A549 (cell line): ENCODE data around the gene AGRN. TPM values are rescaled to one million over a fixed set of nuclear protein-coding genes. Genes with fewer than 3 reads are reported as not detected.

Experiments
- ATAC-seq, 2 experiments: fragments of 200-7000 bp in 1 of 2; fragments of >200 bp in 1 of 2; cut with Nextera tagmentation in 1 of 2; cut with Tn5 transposase in 1 of 2; 3 replicates each; pipeline versions ENCODE4 v1.8.0 to v1.9.1; 2018 to 2020; ENCODE audit warnings: mild to moderate bottlenecking in 1 of 2, moderate library complexity in 1 of 2
- CTCF ChIA-PET: fragments of 300-600 bp; sonication (Branson Sonifier 250); formaldehyde crosslinking; extraction: SDS; loops from one replicate; lab custom pipeline; 2021; ENCODE audit warnings: antibody characterized with exemption, inconsistent platforms; lab: Yijun Ruan, JAX
- POLR2A ChIA-PET: fragments of 350-600 bp; formaldehyde crosslinking; extraction: SDS; loops from one replicate; lab custom pipeline; 2021; ENCODE audit warnings: antibody characterized with exemption, inconsistent platforms; lab: Yijun Ruan, JAX
- DNase-seq, 2 experiments: peaks; one replicate each; pipeline versions ENCODE4 v3.0.0 to v3.0.0-alpha.2; 2011 to 2016; ENCODE audit warnings: low read depth in 1 of 2, low spot score in 1 of 2
- FAIRE-seq: peaks from 2 replicates; lab custom pipeline; 2011; peaks lifted over from hg19 to GRCh38; lab: Jason Lieb, UNC
- H3K27ac ChIP-seq, 2 experiments: fragments of >200 bp; sonication (Bioruptor Twin); formaldehyde crosslinking; 3 replicates each; pipeline ENCODE4 v1.5.1; 2016 to 2017
- H3K4me1 ChIP-seq: fragments of >200 bp; sonication (Bioruptor Twin); formaldehyde crosslinking; 3 replicates; pipeline ENCODE4 v1.6.1; 2016
- H3K4me2 ChIP-seq: fragments of >200 bp; sonication (Bioruptor Twin); formaldehyde crosslinking; 3 replicates; pipeline ENCODE4 v1.6.1; 2016
- H3K4me3 ChIP-seq: fragments of >200 bp; sonication (Bioruptor Twin); formaldehyde crosslinking; 3 replicates; pipeline ENCODE4 v1.5.1; 2016
- H3K9me3 ChIP-seq: fragments of >200 bp; sonication (Bioruptor Twin); formaldehyde crosslinking; 3 replicates; pipeline ENCODE4 v1.6.1; 2016
- BHLHE40 ChIP-seq: IDR thresholded peaks from 2 replicates; pipeline ENCODE4 v1.6.1; 2012; ENCODE audit warnings: low read depth, low read length, inconsistent platforms
- CEBPB ChIP-seq, 2 experiments: fragments of >200 bp in 1 of 2; sonication (Bioruptor Twin) in 1 of 2; formaldehyde crosslinking in 1 of 2; IDR thresholded peaks; 2 replicates each; pipeline ENCODE4 v1.6.1; 2012 to 2016
- CHD4 ChIP-seq: fragments of 200-600 bp; sonication (generic); IDR thresholded peaks from 2 replicates; pipeline ENCODE4 v1.6.1; 2016; ENCODE audit warnings: antibody characterized with exemption, mild to moderate bottlenecking, borderline replicate concordance
- ESRRA ChIP-seq: fragments of 150-350 bp; IDR thresholded peaks from 2 replicates; pipeline ENCODE4 v1.6.1; 2014; ENCODE audit warnings: mild to moderate bottlenecking, low read length, borderline replicate concordance
- FOSB ChIP-seq: fragments of 250-450 bp; sonication (Bioruptor Pico); IDR thresholded peaks from 2 replicates; pipeline ENCODE4 v1.5.0; 2020; ENCODE audit warnings: mild to moderate bottlenecking, moderate library complexity
- HOXB13 ChIP-seq: fragments of 250-450 bp; sonication (Bioruptor Pico); IDR thresholded peaks from 2 replicates; pipeline ENCODE4 v1.5.0; 2020; ENCODE audit warnings: low read depth, mild to moderate bottlenecking, moderate library complexity
- NR3C1 ChIP-seq: fragments of >200 bp; sonication (Bioruptor Twin); formaldehyde crosslinking; IDR thresholded peaks from 3 replicates; pipeline ENCODE4 v1.6.1; 2017
- POLR2A ChIP-seq: IDR thresholded peaks from 2 replicates; pipeline ENCODE4 v1.6.1; 2012; ENCODE audit warnings: mild to moderate bottlenecking, low read length
- RCOR1 ChIP-seq: fragments of 150-350 bp; IDR thresholded peaks from 2 replicates; pipeline ENCODE4 v1.6.1; 2014; ENCODE audit warnings: antibody characterized with exemption, low read length, low read depth
- RFX5 ChIP-seq: fragments of 450-650 bp; IDR thresholded peaks from 2 replicates; pipeline ENCODE4 v1.7.1; 2014; ENCODE audit warnings: antibody characterized with exemption, mild to moderate bottlenecking, moderate library complexity
- RNF2 ChIP-seq: fragments of 200-600 bp; sonication (generic); IDR thresholded peaks from 2 replicates; pipeline ENCODE4 v1.6.1; 2016; ENCODE audit warnings: low read depth, mild to moderate bottlenecking, antibody characterized with exemption, moderate library complexity, borderline replicate concordance
- SMC3 ChIP-seq: fragments of >200 bp; sonication (Bioruptor Twin); formaldehyde crosslinking; IDR thresholded peaks from 3 replicates; pipeline ENCODE4 v1.6.1; 2018; ENCODE audit warnings: inconsistent platforms
- ZC3H11A ChIP-seq: fragments of 450-650 bp; IDR thresholded peaks from 2 replicates; pipeline ENCODE4 v1.6.1; 2014; ENCODE audit warnings: antibody characterized with exemption, mild to moderate bottlenecking
- ZFP36 ChIP-seq: fragments of 450-650 bp; IDR thresholded peaks from 2 replicates; pipeline ENCODE4 v1.6.1; 2014; ENCODE audit warnings: borderline replicate concordance; ENCODE audit not compliant: partially characterized antibody
- ZSCAN20 ChIP-seq: fragments of 250-450 bp; sonication (Bioruptor Pico); IDR thresholded peaks from 2 replicates; pipeline ENCODE4 v1.8.0; 2022; ENCODE audit warnings: mild to moderate bottlenecking, moderate library complexity
- WGBS: methylation state at CpG from one replicate; pipeline ENCODE4 v1.1.6; 2017; ENCODE audit errors: missing lambda C conversion rate; 5-methylcytosine and 5-hydroxymethylcytosine counted together
- polyA plus RNA-seq, 4 experiments: library from polyadenylated mRNA; depleted of rRNA in 3 of 4; stranded (reverse); fragments of >200 nt; fragmentation: RNase III in 1 of 4; extraction: RNeasy Plus Mini Kit Qiagen cat#74134 plus additional on column Dnase treatment in 1 of 4; gene quantifications; 2 replicates in 3 of 4; 3 replicates in 1 of 4; pipeline ENCODE4 v1.2.3, GENCODE V29; 2011 to 2017
- TF ChIP-seq, protein P1 (sequence below): fragments of >200 bp; sonication (Bioruptor Twin); formaldehyde crosslinking; IDR thresholded peaks from 2 replicates; pipeline ENCODE4 v1.6.1; 2016
- TF ChIP-seq, protein P2 (sequence below): fragments of 450-650 bp; IDR thresholded peaks from 2 replicates; pipeline ENCODE4 v1.6.1; 2014; ENCODE audit warnings: antibody characterized with exemption
- TF ChIP-seq, protein P3 (sequence below): IDR thresholded peaks from 2 replicates; pipeline ENCODE4 v1.6.1; 2012
- TF ChIP-seq, protein P4 (sequence below): fragments of 200-600 bp; sonication (generic); IDR thresholded peaks from 2 replicates; pipeline ENCODE4 v1.6.1; 2016; ENCODE audit warnings: antibody characterized with exemption, mild to moderate bottlenecking, moderate library complexity

AGRN gene
- polyA plus RNA-seq, 2 of the 4 experiments (the other 2 are of a cell fraction) = 23.9 to 90.9 TPM

DNA sequence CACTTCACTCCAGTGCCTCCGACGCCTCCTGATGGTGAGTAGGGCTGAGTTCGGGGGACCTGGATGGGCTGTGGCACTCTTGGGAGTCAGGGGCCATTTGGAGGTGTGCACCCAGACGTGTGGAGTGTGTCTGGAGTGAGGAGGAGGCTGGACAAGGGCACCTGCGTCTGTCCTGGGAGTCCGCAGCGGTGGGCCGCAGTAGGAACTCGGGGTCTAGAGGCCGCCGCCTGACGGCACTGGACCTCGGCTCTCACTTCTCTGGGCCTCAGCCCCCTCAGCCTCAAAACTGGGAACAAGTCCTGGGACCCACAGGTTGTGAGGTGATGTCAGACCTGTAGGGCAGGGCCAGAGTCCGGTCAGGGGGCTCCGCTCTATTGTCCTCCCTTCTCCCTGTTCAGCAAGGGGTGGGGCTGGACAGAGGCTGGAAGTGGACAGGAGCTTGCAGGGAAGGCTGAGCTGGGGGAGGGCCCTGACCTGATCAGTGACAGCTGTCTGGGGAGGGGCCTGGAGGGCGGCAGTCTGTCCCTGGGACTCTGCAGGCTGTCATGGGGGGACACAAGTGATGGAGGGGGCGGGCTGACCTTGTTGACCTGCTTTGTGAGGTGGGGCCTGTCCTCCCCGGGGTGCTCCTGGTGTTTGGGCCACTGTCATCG, 15.5 kb downstream of the AGRN start:
- Histone ChIP-seq H3K4me2 (no peak overlapping the region), H3K27ac (no peak overlapping the region), H3K4me3 (no peak overlapping the region), H3K9me3 (no peaks in the 10 kb centered on the region), H3K4me1 (peaks cover 7% of the 10 kb centered on the region)
- FAIRE-seq = no peak
- no peak for ATAC-seq
- 91% methylated on average over 14 of the region's 19 CpGs for WGBS
- DNase-seq = no peak
- CTCF ChIA-PET = interaction anchor here (2.0 to 2.7 kb wide), 2 partner anchors 23 to 29 kb away, joined by 5 to 8 read pairs; no protein-coding TSS in a partner anchor
- POLR2A ChIA-PET = no interaction called here
- TF ChIP-seq RNF2 = no peak
- TF ChIP-seq, protein P1, sequence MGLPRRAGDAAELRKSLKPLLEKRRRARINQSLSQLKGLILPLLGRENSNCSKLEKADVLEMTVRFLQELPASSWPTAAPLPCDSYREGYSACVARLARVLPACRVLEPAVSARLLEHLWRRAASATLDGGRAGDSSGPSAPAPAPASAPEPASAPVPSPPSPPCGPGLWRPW = no peak
- no peak for TF ChIP-seq RCOR1
- TF ChIP-seq ZC3H11A = no peak
- TF ChIP-seq, protein P2, sequence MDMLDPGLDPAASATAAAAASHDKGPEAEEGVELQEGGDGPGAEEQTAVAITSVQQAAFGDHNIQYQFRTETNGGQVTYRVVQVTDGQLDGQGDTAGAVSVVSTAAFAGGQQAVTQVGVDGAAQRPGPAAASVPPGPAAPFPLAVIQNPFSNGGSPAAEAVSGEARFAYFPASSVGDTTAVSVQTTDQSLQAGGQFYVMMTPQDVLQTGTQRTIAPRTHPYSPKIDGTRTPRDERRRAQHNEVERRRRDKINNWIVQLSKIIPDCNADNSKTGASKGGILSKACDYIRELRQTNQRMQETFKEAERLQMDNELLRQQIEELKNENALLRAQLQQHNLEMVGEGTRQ = no peak
- TF ChIP-seq SMC3 = no peak
- TF ChIP-seq ZSCAN20 (CRISPR knock-in tag) = no peak
- TF ChIP-seq ZFP36 = no peak
- TF ChIP-seq, protein P3, sequence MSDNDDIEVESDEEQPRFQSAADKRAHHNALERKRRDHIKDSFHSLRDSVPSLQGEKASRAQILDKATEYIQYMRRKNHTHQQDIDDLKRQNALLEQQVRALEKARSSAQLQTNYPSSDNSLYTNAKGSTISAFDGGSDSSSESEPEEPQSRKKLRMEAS = no peak
- TF ChIP-seq, protein P4, sequence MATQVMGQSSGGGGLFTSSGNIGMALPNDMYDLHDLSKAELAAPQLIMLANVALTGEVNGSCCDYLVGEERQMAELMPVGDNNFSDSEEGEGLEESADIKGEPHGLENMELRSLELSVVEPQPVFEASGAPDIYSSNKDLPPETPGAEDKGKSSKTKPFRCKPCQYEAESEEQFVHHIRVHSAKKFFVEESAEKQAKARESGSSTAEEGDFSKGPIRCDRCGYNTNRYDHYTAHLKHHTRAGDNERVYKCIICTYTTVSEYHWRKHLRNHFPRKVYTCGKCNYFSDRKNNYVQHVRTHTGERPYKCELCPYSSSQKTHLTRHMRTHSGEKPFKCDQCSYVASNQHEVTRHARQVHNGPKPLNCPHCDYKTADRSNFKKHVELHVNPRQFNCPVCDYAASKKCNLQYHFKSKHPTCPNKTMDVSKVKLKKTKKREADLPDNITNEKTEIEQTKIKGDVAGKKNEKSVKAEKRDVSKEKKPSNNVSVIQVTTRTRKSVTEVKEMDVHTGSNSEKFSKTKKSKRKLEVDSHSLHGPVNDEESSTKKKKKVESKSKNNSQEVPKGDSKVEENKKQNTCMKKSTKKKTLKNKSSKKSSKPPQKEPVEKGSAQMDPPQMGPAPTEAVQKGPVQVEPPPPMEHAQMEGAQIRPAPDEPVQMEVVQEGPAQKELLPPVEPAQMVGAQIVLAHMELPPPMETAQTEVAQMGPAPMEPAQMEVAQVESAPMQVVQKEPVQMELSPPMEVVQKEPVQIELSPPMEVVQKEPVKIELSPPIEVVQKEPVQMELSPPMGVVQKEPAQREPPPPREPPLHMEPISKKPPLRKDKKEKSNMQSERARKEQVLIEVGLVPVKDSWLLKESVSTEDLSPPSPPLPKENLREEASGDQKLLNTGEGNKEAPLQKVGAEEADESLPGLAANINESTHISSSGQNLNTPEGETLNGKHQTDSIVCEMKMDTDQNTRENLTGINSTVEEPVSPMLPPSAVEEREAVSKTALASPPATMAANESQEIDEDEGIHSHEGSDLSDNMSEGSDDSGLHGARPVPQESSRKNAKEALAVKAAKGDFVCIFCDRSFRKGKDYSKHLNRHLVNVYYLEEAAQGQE = no peak
- no peak for TF ChIP-seq POLR2A
- TF ChIP-seq CEBPB (IDR thresholded peaks at IDR 0.05) = no peak

DNA sequence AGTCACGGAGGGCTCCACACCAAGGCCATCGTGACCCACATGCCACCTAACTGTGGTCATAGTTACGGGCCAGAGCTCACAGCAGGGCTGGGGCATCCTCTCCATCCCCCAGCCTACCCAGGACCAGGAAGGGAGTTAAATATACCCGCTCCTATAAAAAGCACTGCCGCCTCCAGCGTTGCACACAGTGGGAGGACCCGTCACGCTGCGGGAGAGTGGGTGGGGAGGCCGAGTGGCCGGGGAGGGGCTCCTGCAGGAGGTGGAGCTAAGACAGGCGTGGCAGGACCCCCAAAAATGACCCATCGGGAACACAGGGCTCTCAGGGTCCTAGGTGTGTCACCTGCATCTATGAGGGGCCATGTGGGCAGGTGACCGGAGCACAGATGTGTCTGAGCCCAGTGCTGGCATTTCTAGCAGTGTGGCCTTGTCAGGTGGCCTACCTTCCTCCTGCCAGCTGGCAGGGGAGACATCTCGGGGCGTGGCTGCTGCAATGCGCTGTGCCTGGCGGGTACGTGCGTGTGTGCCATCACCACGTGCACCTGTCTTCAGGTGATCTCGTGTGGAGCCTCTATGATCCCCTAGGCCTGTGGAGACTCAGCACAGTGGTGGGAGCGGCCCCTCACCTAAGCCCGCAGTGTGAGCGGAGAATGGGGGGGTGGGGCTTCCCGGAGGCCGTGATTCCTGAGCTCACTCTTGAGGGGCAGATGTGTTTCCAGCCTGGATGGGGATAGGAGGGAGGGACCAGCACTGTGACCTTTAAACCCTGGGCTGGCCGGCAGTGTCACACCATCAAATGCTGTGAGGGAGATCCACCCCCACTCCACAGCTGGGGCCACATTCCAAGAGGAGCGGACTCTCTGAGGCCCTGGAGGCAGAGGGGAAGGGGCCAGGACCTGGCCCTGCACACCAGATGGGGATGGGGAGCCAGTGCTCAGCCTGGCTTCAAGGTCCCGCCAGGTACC, 17.7 kb downstream of the AGRN start:
- no peak for DNase-seq
- Histone ChIP-seq H3K9me3 (no peaks in the 10 kb centered on the region), H3K4me3 (no peak overlapping the region), H3K27ac (no peak overlapping the region), H3K4me1 (peaks cover 9% of the 10 kb centered on the region), H3K4me2 (no peak overlapping the region)
- TF ChIP-seq, protein P1 = no peak
- TF ChIP-seq ESRRA = no peak
- TF ChIP-seq RFX5 = no peak
- no peak for TF ChIP-seq HOXB13 (CRISPR knock-in tag)
- TF ChIP-seq POLR2A = no peak
- TF ChIP-seq NR3C1 = no peak
- TF ChIP-seq BHLHE40 = no peak
- no peak for TF ChIP-seq CHD4
- TF ChIP-seq CEBPB (IDR thresholded peaks at IDR 0.05) = no peak
- TF ChIP-seq FOSB (CRISPR knock-in tag) = no peak
- FAIRE-seq = no peak
- ChIA-PET CTCF (interaction anchor here (0.7 to 4.7 kb wide), 8 partner anchors 12 to 253 kb away, joined by 3 to 32 read pairs (median 4); partner anchors contain the start of gene ISG15), POLR2A (no interaction called here)
- WGBS = 78% methylated on average over 16 of the region's 30 CpGs
- no peak for ATAC-seq
